PC-3 (cell line): ENCODE results near the gene KRTAP12-3. TPM values are rescaled to one million over a fixed set of nuclear protein-coding genes. Genes with fewer than 3 reads are reported as not detected.

Source experiments
- ATAC-seq: fragments of 200-7000 bp; cut with Tn5 transposase; 2 replicates; pipeline ENCODE4 v1.9.1; 2020; ENCODE audit warnings: mild to moderate bottlenecking, moderate library complexity
- BruUV-seq: library from RNA; stranded (reverse); fragments of 400-500 nt; replicated peaks from 2 replicates; lab custom pipeline; 2021; lab: Mats Ljungman, UMichigan
- CTCF ChIA-PET: fragments of 300-600 bp; sonication (Branson Sonifier 250); formaldehyde crosslinking; loops from one replicate; lab custom pipeline; 2022; ENCODE audit warnings: antibody characterized with exemption; lab: Charles Lee
- POLR2A ChIA-PET: fragments of 300-600 bp; sonication (Branson Sonifier 250); formaldehyde crosslinking; loops from one replicate; lab custom pipeline; 2022; ENCODE audit warnings: antibody characterized with exemption; ENCODE audit not compliant: unreplicated experiment; lab: Charles Lee
- DNase-seq: peaks from one replicate; pipeline ENCODE4 v3.0.0-alpha.2; 2015
- H2AFZ ChIP-seq: fragments of 300-600 bp; sonication (generic); 2 replicates; pipeline ENCODE4 v1.6.0; 2016; ENCODE audit warnings: antibody characterized with exemption, low read length
- H3F3A ChIP-seq: fragments of 300-600 bp; sonication (generic); one replicate; pipeline ENCODE4 v1.6.0; 2017; ENCODE audit warnings: antibody characterized with exemption, low read length, control low read depth, mild to moderate bottlenecking; ENCODE audit not compliant: unreplicated experiment
- H3K27ac ChIP-seq: fragments of 300-600 bp; sonication (generic); 2 replicates; pipeline ENCODE4 v1.5.1; 2016; ENCODE audit warnings: mild to moderate bottlenecking, low read length
- H3K27me3 ChIP-seq: fragments of 300-600 bp; sonication (generic); 2 replicates; pipeline ENCODE4 v1.6.1; 2016; ENCODE audit warnings: low read length, mixed read lengths
- H3K36me3 ChIP-seq: fragments of 300-600 bp; sonication (generic); 2 replicates; pipeline ENCODE4 v1.6.1; 2016; ENCODE audit warnings: low read depth, mixed run types, low read length, mixed read lengths
- H3K4me1 ChIP-seq: fragments of 300-600 bp; sonication (generic); 2 replicates; pipeline ENCODE4 v1.5.1; 2016; ENCODE audit warnings: low read length; ENCODE audit not compliant: insufficient read depth
- H3K4me2 ChIP-seq: fragments of 300-600 bp; sonication (generic); 2 replicates; pipeline ENCODE4 v1.6.0; 2016; ENCODE audit warnings: low read length
- H3K4me3 ChIP-seq: fragments of 300-600 bp; sonication (generic); 2 replicates; pipeline ENCODE4 v1.5.1; 2016; ENCODE audit warnings: mild to moderate bottlenecking, low read length, mixed read lengths
- H3K79me2 ChIP-seq: fragments of 300-600 bp; sonication (generic); 2 replicates; pipeline ENCODE4 v1.6.1; 2017; ENCODE audit warnings: low read length, mixed read lengths
- H3K9ac ChIP-seq: fragments of 300-600 bp; sonication (generic); 2 replicates; pipeline ENCODE4 v1.6.0; 2016; ENCODE audit warnings: mild to moderate bottlenecking, low read length
- H3K9me2 ChIP-seq: fragments of 300-600 bp; sonication (generic); replicated peaks from 2 replicates; pipeline ENCODE4 v1.6.1; 2016; ENCODE audit warnings: mixed run types, low read length, mixed read lengths
- H3K9me3 ChIP-seq: fragments of 300-600 bp; sonication (generic); 2 replicates; pipeline ENCODE4 v1.6.1; 2016; ENCODE audit warnings: low read length, mixed read lengths
- H4K20me1 ChIP-seq: fragments of 300-600 bp; sonication (generic); 2 replicates; pipeline ENCODE4 v1.6.1; 2016; ENCODE audit warnings: low read length, mixed read lengths
- EZH2 ChIP-seq: fragments of 300-600 bp; sonication (generic); IDR thresholded peaks from one replicate; pipeline ENCODE4 v1.6.1; 2017; ENCODE audit warnings: antibody characterized with exemption, mild to moderate bottlenecking, low read length; ENCODE audit not compliant: unreplicated experiment
- EZH2phosphoT487 ChIP-seq: fragments of 300-600 bp; sonication (generic); IDR thresholded peaks from 2 replicates; pipeline ENCODE4 v1.6.1; 2018; ENCODE audit warnings: mild to moderate bottlenecking, antibody characterized with exemption, low read length, borderline replicate concordance
- intact Hi-C: fragments of 100-400 bp; cut with micrococcal nuclease; formaldehyde crosslinking; loops from 2 replicates; pipeline ENCODE4 v1.9.0; 2023
- total RNA-seq: library from RNA; depleted of rRNA; stranded (reverse); fragments of >200 nt; gene quantifications from 2 replicates; pipeline ENCODE4 v1.2.3, GENCODE V29; 2014
- TF ChIP-seq, protein P1 (sequence below): fragments of 300-600 bp; sonication (generic); conservative IDR thresholded peaks from 2 replicates; pipeline ENCODE4 v1.5.1; 2017; ENCODE audit warnings: antibody characterized with exemption, low read depth, mild to moderate bottlenecking, low read length

Gene KRTAP12-3
- total RNA-seq, 1 experiment from 2014 or later: not detected

DNA sequence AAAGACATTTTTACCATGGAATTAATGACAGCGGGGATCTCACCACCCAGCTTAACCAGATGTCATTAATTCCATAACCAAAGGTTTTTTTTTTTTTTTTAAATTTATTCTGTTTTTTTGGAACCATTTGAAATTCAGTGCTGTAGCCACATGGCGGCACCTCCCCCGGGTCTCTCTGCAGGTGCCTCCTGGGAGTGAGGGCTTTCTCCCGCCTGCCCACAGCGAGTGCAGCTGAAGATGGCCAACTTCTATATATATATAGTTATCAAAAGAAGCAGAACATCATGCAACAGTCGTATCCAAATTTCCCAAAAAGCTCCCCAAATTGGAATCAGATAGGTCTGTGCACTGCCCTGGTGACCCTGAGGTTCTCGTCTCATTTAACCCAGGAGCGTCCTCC lies 42.3 kb upstream of the KRTAP12-3 start:
- CTCF ChIA-PET: no interaction called here
- BruUV-seq: no TSS peak

DNA sequence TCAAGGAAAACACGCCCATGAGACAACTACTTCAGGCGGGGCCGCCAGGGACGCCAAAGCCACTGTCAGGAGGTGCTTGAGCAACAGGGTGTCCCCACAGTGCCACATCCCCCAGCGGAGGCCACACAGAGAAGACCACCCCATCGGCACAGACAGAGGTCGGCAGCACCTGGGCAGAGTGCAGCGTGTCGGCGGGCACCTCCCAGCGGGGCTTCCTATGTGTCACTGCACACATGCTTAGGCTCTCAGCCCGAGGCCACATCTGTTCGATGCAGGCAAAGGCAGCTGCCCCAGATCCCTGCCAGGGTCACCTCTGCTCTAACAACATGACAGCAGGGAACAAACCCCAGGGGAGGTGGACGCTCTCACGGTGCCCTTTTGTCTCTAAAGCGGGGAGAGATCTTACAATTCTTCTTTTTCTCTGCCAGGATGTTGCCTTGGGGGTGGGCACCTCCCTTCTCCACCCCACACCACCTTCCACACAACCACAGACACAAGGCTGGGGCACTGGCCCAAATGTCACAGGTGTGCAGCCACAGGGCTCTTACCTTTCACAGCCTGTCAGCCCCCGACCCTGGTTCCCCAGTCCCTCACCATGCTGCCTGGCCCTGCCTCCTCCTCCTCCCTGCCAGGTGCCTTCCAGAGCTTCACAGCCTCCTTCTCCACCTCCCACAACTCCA lies 41.7 kb upstream of the KRTAP12-3 start:
- H3K4me1 ChIP-seq: no peaks in the 10 kb centered on the region
- H3K27ac ChIP-seq: no peak overlapping the region
- no peaks in the 10 kb centered on the region for H3F3A ChIP-seq
- no TSS peak for BruUV-seq
- no peaks in the 10 kb centered on the region for H3K9me2 ChIP-seq
- no peak overlapping the region for H3K4me2 ChIP-seq
- H3K4me3 ChIP-seq: no peak overlapping the region
- H4K20me1 ChIP-seq: no peaks in the 10 kb centered on the region
- H3K36me3 ChIP-seq: no peaks in the 10 kb centered on the region
- H3K9me3 ChIP-seq: peaks cover 7% of the 10 kb centered on the region; the same call in 1 of the 2 replicates
- no peak for ATAC-seq
- DNase-seq: no peak
- TF ChIP-seq EZH2: no peak
- TF ChIP-seq EZH2phosphoT487: no peak
- TF ChIP-seq, protein P1, sequence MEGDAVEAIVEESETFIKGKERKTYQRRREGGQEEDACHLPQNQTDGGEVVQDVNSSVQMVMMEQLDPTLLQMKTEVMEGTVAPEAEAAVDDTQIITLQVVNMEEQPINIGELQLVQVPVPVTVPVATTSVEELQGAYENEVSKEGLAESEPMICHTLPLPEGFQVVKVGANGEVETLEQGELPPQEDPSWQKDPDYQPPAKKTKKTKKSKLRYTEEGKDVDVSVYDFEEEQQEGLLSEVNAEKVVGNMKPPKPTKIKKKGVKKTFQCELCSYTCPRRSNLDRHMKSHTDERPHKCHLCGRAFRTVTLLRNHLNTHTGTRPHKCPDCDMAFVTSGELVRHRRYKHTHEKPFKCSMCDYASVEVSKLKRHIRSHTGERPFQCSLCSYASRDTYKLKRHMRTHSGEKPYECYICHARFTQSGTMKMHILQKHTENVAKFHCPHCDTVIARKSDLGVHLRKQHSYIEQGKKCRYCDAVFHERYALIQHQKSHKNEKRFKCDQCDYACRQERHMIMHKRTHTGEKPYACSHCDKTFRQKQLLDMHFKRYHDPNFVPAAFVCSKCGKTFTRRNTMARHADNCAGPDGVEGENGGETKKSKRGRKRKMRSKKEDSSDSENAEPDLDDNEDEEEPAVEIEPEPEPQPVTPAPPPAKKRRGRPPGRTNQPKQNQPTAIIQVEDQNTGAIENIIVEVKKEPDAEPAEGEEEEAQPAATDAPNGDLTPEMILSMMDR: no peak
- H2AFZ ChIP-seq: no peak overlapping the region
- H3K27me3 ChIP-seq: no peaks in the 10 kb centered on the region
- no peaks in the 10 kb centered on the region for H3K79me2 ChIP-seq
- CTCF ChIA-PET: no interaction called here
- intact Hi-C loops: no loop called here
- POLR2A ChIA-PET: no interaction called here
- no peak overlapping the region for H3K9ac ChIP-seq

More for the DNA sequence above, 42.3 kb upstream of the KRTAP12-3 start:
- no peak overlapping the region for H3K4me3 ChIP-seq
- no peak overlapping the region for H3K9ac ChIP-seq
- no peak overlapping the region for H3K27ac ChIP-seq
- H3K9me2 ChIP-seq: no peaks in the 10 kb centered on the region
- H3K36me3 ChIP-seq: no peaks in the 10 kb centered on the region
- no peak overlapping the region for H3K4me2 ChIP-seq
- H3K4me1 ChIP-seq: no peaks in the 10 kb centered on the region
- no peak for DNase-seq
- no peaks in the 10 kb centered on the region for H3F3A ChIP-seq
- no peaks in the 10 kb centered on the region for H4K20me1 ChIP-seq
- TF ChIP-seq EZH2phosphoT487 (no peak), EZH2 (no peak)
- TF ChIP-seq, protein P1: no peak
- H3K27me3 ChIP-seq: no peaks in the 10 kb centered on the region
- intact Hi-C loops: no loop called here
- 0 out of 2 replicates have a peak, but pooled peaks cover 3% of the 10 kb centered on the region for H3K9me3 ChIP-seq
- POLR2A ChIA-PET: no interaction called here
- no peak for ATAC-seq
- no peak overlapping the region for H2AFZ ChIP-seq
- H3K79me2 ChIP-seq: no peaks in the 10 kb centered on the region

DNA sequence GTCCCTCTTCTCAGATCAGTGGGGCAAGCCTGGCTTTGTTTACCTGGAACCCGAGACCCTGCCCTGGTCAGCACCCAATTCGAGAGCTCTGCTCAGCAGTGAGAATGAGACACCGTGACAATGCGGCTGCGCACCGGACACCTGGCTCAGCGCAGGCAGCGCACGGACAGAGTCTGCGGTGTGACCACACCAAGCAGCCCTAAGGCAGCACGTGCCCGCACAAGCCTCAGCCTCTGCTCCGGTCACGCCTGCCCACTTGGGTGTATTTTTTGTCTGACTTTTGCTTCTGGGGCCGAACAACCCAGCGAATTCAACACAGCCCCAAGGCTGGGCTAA lies 41.2 kb upstream of the KRTAP12-3 start:
- intact Hi-C loops: no loop called here
- Histone ChIP-seq H2AFZ (no peak overlapping the region), H4K20me1 (no peaks in the 10 kb centered on the region), H3K79me2 (no peaks in the 10 kb centered on the region), H3F3A (no peaks in the 10 kb centered on the region), H3K4me2 (no peak overlapping the region), H3K27ac (no peak overlapping the region), H3K9me2 (no peaks in the 10 kb centered on the region), H3K9ac (no peak overlapping the region), H3K27me3 (no peaks in the 10 kb centered on the region), H3K9me3 (peaks cover 6% of the 10 kb centered on the region; the same call in 1 of the 2 replicates), H3K36me3 (no peaks in the 10 kb centered on the region), H3K4me1 (no peaks in the 10 kb centered on the region), H3K4me3 (no peak overlapping the region)
- POLR2A ChIA-PET: no interaction called here
- TF ChIP-seq, protein P1: no peak
- TF ChIP-seq EZH2 (no peak), EZH2phosphoT487 (no peak)
- DNase-seq (no peak), ATAC-seq (no peak)
- no TSS peak for BruUV-seq
- CTCF ChIA-PET: no interaction called here
